ENCODE data around the gene SOX13. TPM values are rescaled to one million over a fixed set of nuclear protein-coding genes. Genes with fewer than 3 reads are reported as not detected.
A peak's percentile ranks its signal among the peaks of the same experiment; 100 is the strongest.

The SOX13 gene
- total and polyA plus RNA-seq, 9 of the 15 experiments (the other 6 are each of a cell fraction or from before 2014, with no cell fraction given) = 0.03 to 0.35 (median 0.06) TPM; not detected in 5

DNA sequence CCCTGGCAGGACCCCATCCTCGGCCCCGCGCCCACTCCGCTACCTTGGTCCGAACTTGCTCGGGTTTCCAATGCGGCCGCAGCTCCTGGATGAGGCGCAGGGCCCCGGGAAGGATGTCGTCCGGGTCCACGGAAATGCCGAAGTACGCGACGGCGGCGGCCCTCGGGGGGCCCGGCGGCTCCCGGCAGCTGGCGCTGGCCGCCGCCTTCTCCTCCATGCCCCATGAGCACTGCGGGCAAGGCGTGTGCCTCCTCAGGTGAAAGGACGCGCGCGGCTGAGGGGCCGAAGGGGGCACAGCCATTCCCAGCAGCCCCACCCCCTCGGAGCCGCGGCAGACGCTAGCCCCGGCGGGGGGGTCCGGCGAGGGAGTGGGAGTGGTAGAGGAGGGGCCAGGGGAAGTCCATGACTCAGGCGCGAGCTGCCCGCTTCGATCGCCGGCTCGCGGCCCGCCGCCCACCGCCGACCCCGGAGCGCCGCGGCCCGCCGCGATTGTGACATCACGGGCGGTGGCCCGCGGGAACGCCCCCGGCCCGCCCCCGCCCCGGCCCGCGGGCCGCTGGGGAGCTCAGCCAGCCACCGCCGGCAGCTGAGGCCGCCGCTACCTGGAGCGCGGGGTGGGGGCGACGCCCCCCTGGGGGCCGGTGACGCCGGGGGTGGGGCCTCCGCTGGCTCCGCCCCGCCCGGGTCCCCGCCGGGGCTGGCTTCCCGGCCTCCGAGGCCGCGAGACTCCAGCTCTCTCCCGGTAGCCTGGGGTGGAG, 78.8 kb downstream of the SOX13 start, which contains the start of gene ETNK2 (continued):
- TF ChIP-seq BRF2 (IDR thresholded peaks at IDR 0.05; ENCODE audit: borderline replicate concordance, insufficient read depth, insufficient read length) = no peak
- no peak for TF ChIP-seq MCM5 (IDR thresholded peaks at IDR 0.05; ENCODE audit: low read depth)
- 0 out of 4 replicates have a peak, but pooled peaks of 1 of the 2 experiments have one; percentile 53 for TF ChIP-seq MAZ (CRISPR knock-in tag; conservative IDR thresholded peaks at IDR 0.05 in 1 of 2, IDR thresholded peaks at IDR 0.05 in 1 of 2)
- no peak for TF ChIP-seq RBM34 (IDR thresholded peaks at IDR 0.05; ENCODE audit: borderline replicate concordance, insufficient read depth, low read length)
- TF ChIP-seq CEBPG (CRISPR knock-in tag; IDR thresholded peaks at IDR 0.05) = no peak
- peak in 1 of 2 experiments; percentile 62; a peak in 2 of 4 replicates for TF ChIP-seq CEBPG (tag; conservative IDR thresholded peaks at IDR 0.05 in 1 of 2, IDR thresholded peaks at IDR 0.05 in 1 of 2)
- peak; percentile 90 for TF ChIP-seq ZBTB7A (IDR thresholded peaks at IDR 0.05; ENCODE audit: borderline replicate concordance, control insufficient read depth, low read depth, low read length)
